Spinal cord (tissue), 10 donors: ENCODE data around the gene GPR153. TPM values are rescaled to one million over a fixed set of nuclear protein-coding genes. Genes with fewer than 3 reads are reported as not detected.
A peak's percentile ranks its signal among the peaks of the same experiment; 100 is the strongest.

Experiments used
- DNase-seq, 6 donors: peaks; one replicate each; pipeline versions ENCODE4 v3.0.0 to v3.0.0-alpha.2; 2013 to 2015; ENCODE audit warnings: low spot score in 6 of 6, low read depth in 4 of 6
- H3K27ac ChIP-seq: one replicate; pipeline ENCODE4 v1.5.1; 2013; ENCODE audit warnings: low read depth, low read length, control low read depth
- H3K27me3 ChIP-seq: one replicate; pipeline ENCODE4 v1.6.1; 2013; ENCODE audit warnings: low read length; ENCODE audit not compliant: control insufficient read depth, insufficient read depth
- H3K36me3 ChIP-seq: one replicate; pipeline ENCODE4 v1.6.1; 2013; ENCODE audit warnings: low read length; ENCODE audit not compliant: control insufficient read depth, insufficient read depth
- H3K4me1 ChIP-seq: one replicate; pipeline ENCODE4 v1.6.1; 2013; ENCODE audit warnings: low read length; ENCODE audit not compliant: control insufficient read depth, insufficient read depth
- H3K4me3 ChIP-seq: one replicate; pipeline ENCODE4 v1.5.1; 2013; ENCODE audit warnings: low read depth, low read length, control low read depth
- H3K9me3 ChIP-seq: one replicate; pipeline ENCODE4 v1.6.1; 2013; ENCODE audit warnings: low read length; ENCODE audit not compliant: control insufficient read depth, insufficient read depth
- WGBS: methylation state at CpG from one replicate; pipeline ENCODE4 v1.1.5; 2013; ENCODE audit warnings: missing lambda C conversion rate; ENCODE audit not compliant: insufficient coverage; 5-methylcytosine and 5-hydroxymethylcytosine counted together
- polyA plus RNA-seq, 2 donors: library from polyadenylated mRNA; unstranded; fragments of 120-200 nt; gene quantifications; one replicate each; pipeline ENCODE4 v1.2.1, GENCODE V29; 2013; ENCODE audit not compliant: insufficient read length in 2 of 2
- total RNA-seq, 2 donors: library from RNA; depleted of rRNA in 1 of 2; stranded (reverse); fragments of 120-200 nt in 1 of 2; fragments of >200 nt in 1 of 2; gene quantifications; one replicate each; pipeline versions ENCODE4 v1.2.3 to v1.2.4, GENCODE V29; 2013 to 2014
- donor health status: healthy.

The GPR153 gene
- total and polyA plus RNA-seq, 4 donors: 9.3 to 49.5 (median 27.6) TPM

- WGBS: 67% methylated on average over 6 of the region's 10 CpGs
- no peaks in the 10 kb centered on the region for H3K9me3 ChIP-seq
- no peak for DNase-seq
- peaks cover 46% of the 10 kb centered on the region for H3K4me1 ChIP-seq
- no peak overlapping the region for H3K4me3 ChIP-seq
- peaks cover 32% of the 10 kb centered on the region for H3K36me3 ChIP-seq
- H3K27me3 ChIP-seq: peaks cover 37% of the 10 kb centered on the region
- no peak overlapping the region for H3K27ac ChIP-seq
These were observed 53.0 kb downstream of the GPR153 start for GRCh38 chr1:6207921-6208320.

GRCh38 chr1:6207075-6207885 is 53.6 kb downstream of the GPR153 start:
- no peak for DNase-seq
- H3K27me3 ChIP-seq: peaks cover 37% of the 10 kb centered on the region
- no peaks in the 10 kb centered on the region for H3K9me3 ChIP-seq
- no peak overlapping the region for H3K27ac ChIP-seq
- peaks cover 46% of the 10 kb centered on the region for H3K4me1 ChIP-seq
- H3K4me3 ChIP-seq: no peak overlapping the region
- H3K36me3 ChIP-seq: peaks cover 25% of the 10 kb centered on the region
- WGBS: 68% methylated on average over 19 of the region's 19 CpGs

- DNase-seq: no peak
- Histone ChIP-seq H3K9me3 (no peaks in the 10 kb centered on the region), H3K4me3 (peak overlapping the region; percentile 36), H3K27ac (no peak overlapping the region), H3K36me3 (peaks cover 18% of the 10 kb centered on the region), H3K27me3 (peaks cover 37% of the 10 kb centered on the region), H3K4me1 (peaks cover 46% of the 10 kb centered on the region)
- 9% methylated on average over 25 of the region's 25 CpGs for WGBS
These were observed 54.4 kb downstream of the GPR153 start for GRCh38 chr1:6206520-6206855.

GRCh38 chr1:6205849-6206519 is 54.9 kb downstream of the GPR153 start, which contains the start of gene RNF207:
TSS of gene RNF207 (plus strand) at chr1:6206119. CDS start at chr1:6206536, 417 bp downstream.
- peaks cover 37% of the 10 kb centered on the region for H3K27me3 ChIP-seq
- DNase-seq: peak in 2 of 6 donors; percentile 14 to 44
- H3K4me3 ChIP-seq: peak within 1 kb of the TSS; percentile 36
- peak within 1 kb of the TSS; percentile 57 for H3K27ac ChIP-seq
- WGBS: under 1% methylated on average over 66 of the region's 66 CpGs
- H3K9me3 ChIP-seq: no peaks in the 10 kb centered on the region
- H3K36me3 ChIP-seq: peaks cover 12% of the 10 kb centered on the region
- H3K4me1 ChIP-seq: peaks cover 46% of the 10 kb centered on the region

GRCh38 chr1:6202256-6202655 is 58.6 kb downstream of the GPR153 start:
- no peak overlapping the region for H3K27ac ChIP-seq
- peaks cover 23% of the 10 kb centered on the region for H3K27me3 ChIP-seq
- no peak overlapping the region for H3K4me3 ChIP-seq
- WGBS: 96% methylated on average over 6 of the region's 7 CpGs
- H3K36me3 ChIP-seq: peaks cover 1% of the 10 kb centered on the region
- peaks cover 32% of the 10 kb centered on the region for H3K4me1 ChIP-seq
- no peak for DNase-seq
- no peaks in the 10 kb centered on the region for H3K9me3 ChIP-seq

GRCh38 chr1:6200188-6200809 is 60.6 kb downstream of the GPR153 start:
- H3K36me3 ChIP-seq: peaks cover 18% of the 10 kb centered on the region
- H3K27me3 ChIP-seq: peaks cover 3% of the 10 kb centered on the region
- H3K4me3 ChIP-seq: peak overlapping the region; percentile 95
- no peaks in the 10 kb centered on the region for H3K9me3 ChIP-seq
- 61% methylated on average over 10 of the region's 10 CpGs for WGBS
- H3K27ac ChIP-seq: peak overlapping the region; percentile 83
- peak in 1 of 6 donors; percentile 17 for DNase-seq
- peaks cover 16% of the 10 kb centered on the region for H3K4me1 ChIP-seq

- Histone ChIP-seq H3K36me3 (peaks cover 25% of the 10 kb centered on the region), H3K4me1 (peaks cover 10% of the 10 kb centered on the region), H3K27ac (peak within 1 kb of the TSS; percentile 83), H3K9me3 (no peaks in the 10 kb centered on the region), H3K4me3 (peak within 1 kb of the TSS; percentile 95), H3K27me3 (no peaks in the 10 kb centered on the region)
- DNase-seq: peak; percentile 97 to 100 (median 99)
- WGBS: under 1% methylated on average over 48 of the region's 53 CpGs
These were observed 61.4 kb downstream of the GPR153 start, which contains the start of gene RPL22 for GRCh38 chr1:6199298-6200187. TSS of gene RPL22 (minus strand) at chr1:6199595. CDS start at chr1:6199573, 22 bp downstream.

- DNase-seq: no peak
- Histone ChIP-seq H3K9me3 (no peaks in the 10 kb centered on the region), H3K36me3 (peaks cover 31% of the 10 kb centered on the region), H3K27me3 (no peaks in the 10 kb centered on the region), H3K27ac (peak overlapping the region; percentile 69), H3K4me3 (peak overlapping the region; percentile 95), H3K4me1 (peaks cover 10% of the 10 kb centered on the region)
- 0% methylated on average over 26 of the region's 31 CpGs for WGBS
These were observed 62.1 kb downstream of the GPR153 start for GRCh38 chr1:6198646-6199297.
